Activated CD4-positive, alpha-beta T cell treated with anti-CD3 and anti-CD28 coated beads for 4 hours (primary cell): ENCODE data around the gene RETN.

Source experiments
- DNase-seq, 2 donors: peaks; one replicate each; pipeline ENCODE4 v3.0.0-alpha.2; 2020

The RETN gene

DNA sequence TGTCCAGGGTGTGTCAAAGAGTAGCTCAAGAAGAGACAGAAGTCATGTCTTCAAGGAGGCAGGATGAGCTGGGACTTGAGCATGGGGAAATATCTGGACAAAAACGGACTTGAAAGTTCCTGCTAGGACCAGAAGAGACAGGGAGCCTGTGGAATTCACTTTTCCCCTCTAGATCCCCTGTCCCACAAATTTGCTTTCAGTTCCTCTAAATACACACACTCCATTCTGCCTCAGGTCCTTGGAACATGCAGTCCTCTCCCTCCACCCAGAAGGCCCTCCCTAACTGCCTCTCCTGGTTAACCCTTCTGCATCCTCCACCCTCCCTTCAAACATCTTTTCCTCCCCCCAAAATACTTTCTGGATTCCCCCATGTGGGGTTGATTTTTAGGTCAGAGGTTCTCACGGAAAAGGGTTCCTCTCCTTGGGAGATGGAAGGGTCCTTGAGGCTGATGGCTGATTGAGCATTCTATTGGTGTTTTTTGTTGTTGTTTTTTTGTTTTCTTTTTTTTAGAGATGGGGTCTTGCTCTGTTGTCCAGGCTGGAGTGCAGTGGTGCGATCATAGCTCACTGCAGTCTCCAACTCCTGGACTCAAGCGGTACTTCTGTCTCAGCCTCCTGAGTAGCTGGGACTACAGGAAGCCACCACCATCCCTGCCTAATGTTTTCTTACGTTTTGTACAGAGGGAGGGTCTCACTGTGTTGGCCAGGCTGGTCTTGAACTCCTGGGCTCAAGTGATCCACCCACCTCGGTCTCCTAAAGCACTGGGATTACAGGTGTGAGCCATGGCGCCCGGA lies 6.9 kb upstream of the RETN start:
- no peak for DNase-seq

DNA sequence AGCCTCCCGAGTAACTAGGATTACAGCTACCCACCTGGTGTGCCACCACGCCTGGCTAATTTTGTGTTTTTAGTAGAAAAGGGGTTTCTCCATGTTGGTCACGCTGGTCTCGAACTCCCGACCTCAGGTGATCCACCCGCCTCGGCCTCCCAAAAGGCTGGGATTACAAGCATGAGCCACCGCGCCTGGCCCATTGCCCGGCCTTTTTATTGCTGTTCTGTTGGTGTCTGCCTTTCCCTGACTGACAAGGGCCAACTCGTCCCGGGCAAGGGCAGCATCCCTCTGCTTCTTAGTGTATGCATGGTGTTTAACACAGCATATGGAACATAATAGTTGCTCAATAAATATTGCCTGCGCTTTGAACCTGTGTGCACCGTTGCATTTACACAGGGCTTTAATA lies 6.2 kb upstream of the RETN start:
- no peak for DNase-seq

DNA sequence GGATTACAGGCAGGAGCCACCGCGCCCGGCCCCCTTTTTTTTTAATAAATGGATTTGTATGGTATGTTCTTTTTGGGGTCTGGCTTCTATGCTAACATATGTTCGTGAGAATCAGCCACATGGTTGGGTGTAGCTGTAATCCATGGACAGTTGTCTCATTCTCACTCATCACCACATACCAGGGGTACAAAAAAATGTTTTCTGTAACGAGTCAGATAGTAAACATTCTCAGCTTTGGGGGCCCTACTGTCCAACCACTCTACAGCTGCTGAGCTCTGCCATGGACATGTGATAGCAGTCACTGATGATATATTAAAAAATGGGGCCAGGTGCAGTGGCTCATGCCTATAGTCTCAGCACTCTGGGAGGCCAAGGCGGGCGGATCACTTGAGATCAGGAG lies 5.1 kb upstream of the RETN start:
- DNase-seq: no peak

DNA sequence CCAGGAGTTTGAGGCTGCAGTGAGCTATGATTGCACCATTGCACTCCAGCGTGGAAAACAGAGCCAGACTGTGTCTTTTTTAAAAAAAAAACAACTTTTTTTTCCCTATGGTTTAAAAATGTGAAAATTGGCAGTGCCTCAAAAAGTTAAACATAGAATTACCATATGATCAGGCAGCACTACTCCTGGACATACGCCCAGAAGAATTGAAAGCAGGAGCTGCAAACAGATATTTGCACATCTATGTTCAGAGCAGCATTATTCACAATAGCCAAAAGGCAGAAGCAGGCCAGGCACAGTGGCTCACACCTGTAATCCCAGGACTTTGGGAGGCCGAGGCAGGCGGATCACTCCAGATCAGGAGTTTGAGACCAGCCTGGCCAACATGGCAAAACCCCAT lies 3.8 kb upstream of the RETN start:
- no peak for DNase-seq

DNA sequence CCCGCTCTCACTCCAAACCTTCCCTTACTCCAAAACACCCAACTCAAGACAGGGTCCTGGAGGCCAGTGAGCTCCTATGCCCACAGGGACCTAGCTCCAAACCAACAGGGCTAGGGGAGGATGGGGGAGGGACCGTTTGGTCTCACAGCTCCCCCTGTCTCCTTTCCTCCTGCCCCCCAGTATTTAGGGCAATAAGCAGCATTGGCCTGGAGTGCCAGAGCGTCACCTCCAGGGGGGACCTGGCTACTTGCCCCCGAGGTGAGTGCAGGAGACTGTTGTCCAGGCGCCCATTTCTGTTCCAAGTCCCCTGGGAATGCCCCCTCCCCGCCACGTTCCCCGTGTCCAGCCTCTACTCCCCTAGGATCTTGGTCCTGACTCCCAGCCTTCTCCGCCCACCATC lies 792 bp downstream of the RETN start:
- DNase-seq: no peak

DNA sequence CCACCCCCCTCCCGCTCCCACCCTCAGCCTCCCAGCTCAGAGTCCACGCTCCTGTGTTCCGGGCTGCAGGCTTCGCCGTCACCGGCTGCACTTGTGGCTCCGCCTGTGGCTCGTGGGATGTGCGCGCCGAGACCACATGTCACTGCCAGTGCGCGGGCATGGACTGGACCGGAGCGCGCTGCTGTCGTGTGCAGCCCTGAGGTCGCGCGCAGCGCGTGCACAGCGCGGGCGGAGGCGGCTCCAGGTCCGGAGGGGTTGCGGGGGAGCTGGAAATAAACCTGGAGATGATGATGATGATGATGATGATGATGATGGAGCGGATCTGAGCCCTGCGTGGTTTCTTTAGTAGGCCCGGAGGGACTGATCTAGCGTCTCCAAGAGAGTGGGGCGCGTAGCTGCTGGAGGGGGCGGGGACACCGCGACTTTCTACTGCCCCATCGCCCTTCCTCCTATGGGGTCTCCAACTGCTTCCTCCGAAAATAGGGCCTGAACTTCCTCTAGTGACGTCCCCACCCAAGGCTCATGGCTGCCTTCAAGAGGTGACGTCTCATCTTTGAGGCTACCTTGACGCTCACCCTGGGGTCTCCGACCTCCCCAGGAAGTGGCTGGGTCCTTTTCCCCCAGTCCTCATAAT lies 1.4 kb downstream of the RETN start:
- no peak for DNase-seq

DNA sequence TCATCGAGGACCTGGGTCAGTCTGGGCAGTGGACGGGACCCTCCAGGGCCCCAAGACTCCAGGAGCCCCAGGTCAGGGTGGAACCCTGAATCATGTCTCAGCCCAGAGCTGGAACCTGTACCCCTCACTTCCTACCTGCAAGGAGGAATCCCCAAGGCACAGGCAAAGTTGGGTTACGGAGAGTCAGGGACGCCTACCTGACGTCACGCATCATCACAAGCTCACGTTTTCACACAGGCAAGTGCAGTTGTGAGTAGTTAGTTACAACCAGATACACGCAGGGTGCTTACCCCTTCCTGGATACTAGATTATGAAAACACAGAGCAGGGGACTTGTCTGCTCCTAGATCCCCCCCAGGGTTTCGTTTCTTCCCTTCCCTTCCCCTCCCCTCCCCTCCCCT lies 1.9 kb downstream of the RETN start:
- DNase-seq: no peak

DNA sequence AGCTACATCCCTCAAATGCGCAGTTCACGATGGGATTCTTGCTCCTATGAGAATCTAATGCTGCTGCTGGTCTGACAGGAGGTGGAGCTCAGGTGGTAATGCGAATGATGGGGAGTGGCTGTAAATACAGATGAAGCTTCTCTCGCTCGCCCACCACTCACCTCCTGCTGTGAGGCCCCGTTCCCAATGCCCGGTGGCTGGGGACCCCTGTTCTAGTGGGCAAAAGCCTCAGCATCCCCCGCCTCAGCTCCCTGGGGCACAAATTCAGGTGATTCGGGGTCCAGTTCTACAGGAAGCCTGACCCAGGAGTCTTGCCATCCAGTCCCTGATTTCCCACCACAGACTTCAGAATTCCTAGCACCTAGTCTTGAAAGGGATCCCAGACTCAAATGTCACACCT lies 3.7 kb downstream of the RETN start:
- DNase-seq: no peak

DNA sequence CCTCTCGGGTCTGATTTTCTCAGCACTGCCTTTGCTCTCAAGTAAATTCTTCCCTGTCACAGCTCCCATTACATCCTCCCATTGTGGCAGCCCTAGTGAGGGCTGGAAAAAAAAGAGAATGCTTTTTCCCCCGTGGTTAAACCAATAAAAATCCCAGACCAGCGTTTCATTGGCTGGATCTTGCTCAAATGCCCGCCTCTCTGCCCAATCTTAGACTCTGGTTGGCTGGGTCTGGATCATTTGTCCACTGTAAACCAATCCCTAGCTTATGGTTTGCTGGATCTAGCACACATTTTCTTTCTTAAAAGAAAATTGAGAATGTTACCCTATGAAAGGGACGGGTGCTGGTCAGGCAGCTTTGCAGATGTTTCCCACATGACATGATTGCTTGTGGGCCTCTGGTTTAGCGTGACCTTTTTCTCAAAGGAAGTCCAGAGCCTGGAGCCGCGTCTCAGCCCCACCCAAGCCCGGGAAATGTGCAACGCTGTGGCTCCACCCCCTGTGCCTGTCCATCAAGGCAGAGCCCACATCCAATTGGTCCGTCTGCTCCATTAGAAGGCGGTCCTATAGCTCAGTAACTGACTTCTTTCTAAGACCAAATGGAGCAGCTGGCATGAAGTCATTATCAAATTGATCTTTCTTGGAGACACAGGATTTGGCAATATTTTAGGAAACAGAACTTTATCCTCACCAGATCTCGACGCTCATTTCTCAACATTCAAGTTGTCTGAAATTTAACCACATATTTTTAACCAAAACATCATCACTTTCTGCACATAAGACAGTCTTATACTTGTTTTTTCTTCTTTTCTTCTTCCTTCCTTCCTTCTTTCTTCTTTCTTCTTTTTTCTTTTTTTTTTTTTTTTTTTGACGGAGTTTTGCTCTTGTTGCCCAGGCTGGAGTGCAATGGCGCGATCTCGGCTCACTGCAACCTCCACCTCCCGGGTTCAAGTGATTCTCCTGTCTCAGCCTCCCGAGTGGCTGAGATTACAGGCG lies 5.5 kb downstream of the RETN start:
- DNase-seq: no peak

DNA sequence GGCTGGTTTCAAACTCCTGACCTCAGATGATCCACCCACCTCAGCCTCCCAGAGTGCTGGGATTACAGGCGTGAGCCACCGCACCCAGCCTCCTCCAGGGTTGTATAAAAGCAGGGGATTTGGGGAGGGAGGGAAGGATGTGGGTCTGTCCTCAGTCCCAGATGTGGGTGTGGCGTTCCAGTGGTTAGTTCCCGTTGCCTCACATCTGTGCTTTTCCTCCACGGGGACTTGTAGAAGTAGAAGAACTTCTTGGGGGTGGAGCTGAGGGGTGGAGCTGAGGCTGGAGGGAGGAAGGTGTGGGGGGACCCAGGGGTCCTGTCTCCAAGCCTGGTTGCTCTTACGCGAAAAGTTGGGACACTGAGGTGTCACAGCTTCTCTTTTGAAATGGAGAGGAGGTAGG lies 7.5 kb downstream of the RETN start:
- no peak for DNase-seq

DNA sequence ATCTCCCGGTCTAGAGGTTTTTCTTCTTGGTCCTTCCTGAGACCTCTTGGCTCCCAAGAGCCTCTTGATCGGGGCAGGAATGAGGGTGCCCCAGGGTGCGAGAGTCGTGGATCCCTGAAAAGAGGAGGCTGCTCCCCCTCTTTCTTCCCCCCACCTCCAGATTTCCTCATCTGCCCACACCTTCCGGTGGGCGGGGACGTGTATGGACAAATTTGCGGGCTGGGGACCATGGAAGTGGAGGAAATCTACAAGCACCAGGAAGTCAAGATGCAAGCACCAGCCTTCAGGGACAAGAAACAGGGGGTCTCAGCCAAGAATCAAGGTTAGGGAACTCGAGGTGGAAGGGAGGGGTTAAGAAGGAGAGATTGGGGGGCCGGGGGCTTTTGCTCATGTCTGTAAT lies 8.0 kb downstream of the RETN start, which contains the start of gene MCEMP1:
TSS of gene MCEMP1 (plus strand) at position 237 of the 400 bp plus-strand sequence. CDS start at position 268, 31 bp downstream.
- DNase-seq: no peak

DNA sequence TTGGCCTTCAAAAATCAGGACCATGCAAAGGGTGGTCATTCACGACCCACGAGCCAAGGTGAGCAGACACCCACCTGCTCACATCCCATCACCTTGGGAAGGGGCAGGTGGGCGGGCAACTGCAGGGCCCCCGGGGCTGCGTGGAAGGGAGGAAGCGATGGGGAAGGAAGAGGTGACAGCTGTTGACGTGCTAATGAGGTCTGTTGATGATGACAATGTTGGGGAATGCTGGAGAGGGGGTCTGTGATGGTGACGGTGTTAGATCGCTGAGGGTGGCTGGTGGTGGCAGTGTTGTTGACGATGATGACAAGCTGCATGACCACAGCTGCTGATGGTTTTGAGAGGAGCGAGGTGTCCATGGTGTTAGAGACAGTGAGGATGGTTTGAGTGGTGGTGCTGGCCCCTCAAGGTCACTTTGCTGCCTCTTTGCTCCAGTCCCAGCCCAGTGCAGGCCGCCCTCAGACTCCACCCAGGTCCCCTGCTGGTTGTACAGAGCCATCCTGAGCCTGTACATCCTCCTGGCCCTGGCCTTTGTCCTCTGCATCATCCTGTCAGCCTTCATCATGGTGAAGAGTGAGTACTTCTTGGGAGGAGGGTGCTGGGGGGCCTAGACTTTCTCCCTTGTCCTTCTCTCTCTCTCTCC lies 8.9 kb downstream of the RETN start:
- DNase-seq: no peak

DNA sequence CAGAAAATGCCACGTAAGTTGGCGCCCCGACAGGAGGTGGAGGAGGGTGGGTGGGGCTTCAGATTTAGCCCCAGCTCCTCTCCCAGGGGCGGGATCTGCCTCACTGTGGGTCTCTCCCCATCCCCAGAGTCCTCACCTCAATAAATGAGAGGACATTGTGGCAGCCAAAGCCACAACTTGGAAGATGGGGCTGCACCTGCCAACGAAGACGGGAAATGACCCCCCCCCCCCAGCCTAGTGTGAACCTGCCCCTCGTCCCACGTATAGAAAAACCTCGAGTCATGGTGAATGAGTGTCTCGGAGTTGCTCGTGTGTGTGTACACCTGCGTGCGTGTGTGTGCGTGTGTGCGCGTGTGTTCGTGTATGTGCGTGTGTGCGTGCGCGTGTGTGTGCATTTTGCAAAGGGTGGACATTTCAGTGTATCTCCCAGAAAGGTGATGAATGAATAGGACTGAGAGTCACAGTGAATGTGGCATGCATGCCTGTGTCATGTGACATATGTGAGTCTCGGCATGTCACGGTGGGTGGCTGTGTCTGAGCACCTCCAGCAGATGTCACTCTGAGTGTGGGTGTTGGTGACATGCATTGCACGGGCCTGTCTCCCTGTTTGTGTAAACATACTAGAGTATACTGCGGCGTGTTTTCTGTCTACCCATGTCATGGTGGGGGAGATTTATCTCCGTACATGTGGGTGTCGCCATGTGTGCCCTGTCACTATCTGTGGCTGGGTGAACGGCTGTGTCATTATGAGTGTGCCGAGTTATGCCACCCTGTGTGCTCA lies 10.3 kb downstream of the RETN start:
- DNase-seq: peak; percentile 66 to 79

DNA sequence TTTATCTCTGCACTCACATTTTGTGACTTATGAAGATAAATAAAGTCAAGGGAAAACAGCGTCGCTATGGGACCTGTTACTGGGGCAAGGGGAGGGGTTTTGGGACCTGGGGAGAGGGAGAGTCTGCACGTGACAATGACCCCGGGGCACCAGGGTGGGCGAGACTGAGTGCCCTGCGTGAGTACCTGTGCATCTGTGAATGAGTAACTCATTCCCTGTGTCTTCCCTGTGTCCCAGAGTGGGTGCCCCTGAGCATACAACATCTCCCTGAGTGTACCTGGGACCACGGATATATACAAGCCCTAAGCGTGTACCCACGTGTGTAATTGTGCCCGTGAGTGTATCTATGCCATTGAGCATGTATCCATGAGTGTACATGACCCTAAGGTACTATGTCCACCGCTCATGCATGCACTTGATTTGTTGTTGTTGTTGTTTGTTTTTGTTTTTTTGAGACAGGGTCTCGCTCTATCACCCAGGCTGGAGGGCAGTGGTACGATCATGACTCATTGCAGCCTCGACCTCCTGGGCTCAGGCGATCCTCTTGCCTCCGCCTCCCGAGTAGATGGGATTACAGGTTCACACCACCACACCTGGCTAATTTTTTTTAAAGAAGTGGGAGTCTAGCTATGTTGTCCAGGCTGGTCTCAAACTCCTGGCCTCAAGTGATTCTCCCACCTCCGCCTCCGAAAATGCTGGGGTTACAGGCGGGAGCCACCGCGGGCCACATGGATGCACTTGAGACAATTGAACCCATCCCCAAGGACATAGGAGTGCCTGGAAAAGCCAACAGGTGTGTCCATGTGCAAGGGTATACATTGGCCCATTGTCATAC lies 11.1 kb downstream of the RETN start:
- no peak for DNase-seq

DNA sequence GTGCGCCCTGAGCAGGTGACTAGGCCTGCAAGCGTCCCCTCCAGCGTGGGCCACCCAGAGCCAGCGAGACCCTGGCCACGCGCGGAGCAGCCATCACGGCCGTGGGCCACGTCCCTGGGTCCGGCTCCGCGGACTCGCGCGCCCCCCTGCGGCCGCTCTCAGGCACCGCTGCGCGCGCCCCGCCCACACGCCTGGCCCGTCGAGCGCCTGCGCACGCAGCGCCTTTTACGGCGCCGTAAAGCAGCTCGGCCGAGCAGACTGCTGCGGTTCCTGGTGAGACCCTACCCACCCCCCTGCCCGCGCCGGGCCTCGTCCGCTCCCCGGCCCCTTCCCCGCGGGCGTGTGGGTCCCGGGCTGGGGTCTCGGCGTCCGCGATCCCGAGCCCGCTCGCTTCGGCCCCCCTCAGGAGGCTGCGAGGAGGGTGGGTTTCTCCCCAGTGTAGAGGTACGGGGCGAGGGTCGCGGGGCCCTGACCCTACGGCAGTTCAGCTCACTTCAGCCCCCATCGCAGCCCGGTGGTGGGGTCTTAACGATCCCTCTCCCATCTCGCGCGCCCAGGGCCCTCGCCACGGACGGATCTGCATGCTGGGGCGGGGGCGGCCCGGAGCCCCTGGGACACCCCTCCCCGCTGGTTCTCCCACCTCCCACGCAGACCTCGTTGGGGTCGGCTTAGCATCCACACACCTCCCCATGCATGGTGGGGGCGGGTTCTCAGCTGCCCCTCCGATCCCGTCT lies 11.9 kb downstream of the RETN start, which contains the start of gene TRAPPC5:
TSS of gene TRAPPC5 (plus strand) at position 228 of the 734 bp plus-strand sequence. CDS start 1,421 bp downstream, outside the sequence.
- peak; percentile 84 to 88 for DNase-seq

DNA sequence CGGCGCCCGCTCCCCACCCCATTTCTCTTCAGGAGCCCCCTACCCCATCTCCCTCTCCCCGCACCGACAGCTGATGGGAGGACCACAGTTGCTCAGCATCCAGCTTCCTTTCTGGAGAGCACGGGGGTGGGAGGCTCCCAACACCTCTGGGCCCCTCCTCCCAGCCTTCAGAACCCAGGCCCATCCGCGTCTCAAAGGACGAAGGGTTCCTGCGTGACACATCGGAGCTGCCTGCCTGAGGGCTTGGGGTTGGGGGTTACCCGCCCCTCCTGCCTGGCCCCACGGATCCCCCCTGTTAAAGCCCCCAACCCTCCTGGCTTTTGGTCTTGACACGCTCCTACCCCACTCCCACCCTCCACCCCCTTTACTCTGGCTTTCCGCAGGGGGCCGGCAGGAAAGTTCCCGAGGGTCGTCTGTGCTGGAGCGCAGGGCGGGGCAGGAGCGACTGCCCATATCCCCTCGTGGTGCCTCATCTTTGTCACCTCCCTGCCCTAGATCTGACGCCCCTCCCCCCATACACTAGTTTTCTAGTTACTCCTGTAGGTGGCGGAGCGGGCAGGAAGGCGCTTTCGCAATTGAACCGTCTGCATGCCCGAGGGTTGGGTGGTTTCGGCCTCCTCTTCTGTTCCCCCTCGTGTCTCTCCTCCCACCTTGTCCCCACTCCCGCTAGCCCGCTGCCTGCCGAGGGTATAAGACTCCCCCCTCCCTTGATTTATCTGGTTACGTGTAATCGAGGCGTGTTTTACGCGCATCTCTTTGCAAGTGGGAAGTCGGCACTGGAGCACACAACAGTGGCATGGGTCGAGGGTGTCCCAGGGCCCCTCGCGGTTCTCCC lies 12.7 kb downstream of the RETN start:
- peak; percentile 90 for DNase-seq

DNA sequence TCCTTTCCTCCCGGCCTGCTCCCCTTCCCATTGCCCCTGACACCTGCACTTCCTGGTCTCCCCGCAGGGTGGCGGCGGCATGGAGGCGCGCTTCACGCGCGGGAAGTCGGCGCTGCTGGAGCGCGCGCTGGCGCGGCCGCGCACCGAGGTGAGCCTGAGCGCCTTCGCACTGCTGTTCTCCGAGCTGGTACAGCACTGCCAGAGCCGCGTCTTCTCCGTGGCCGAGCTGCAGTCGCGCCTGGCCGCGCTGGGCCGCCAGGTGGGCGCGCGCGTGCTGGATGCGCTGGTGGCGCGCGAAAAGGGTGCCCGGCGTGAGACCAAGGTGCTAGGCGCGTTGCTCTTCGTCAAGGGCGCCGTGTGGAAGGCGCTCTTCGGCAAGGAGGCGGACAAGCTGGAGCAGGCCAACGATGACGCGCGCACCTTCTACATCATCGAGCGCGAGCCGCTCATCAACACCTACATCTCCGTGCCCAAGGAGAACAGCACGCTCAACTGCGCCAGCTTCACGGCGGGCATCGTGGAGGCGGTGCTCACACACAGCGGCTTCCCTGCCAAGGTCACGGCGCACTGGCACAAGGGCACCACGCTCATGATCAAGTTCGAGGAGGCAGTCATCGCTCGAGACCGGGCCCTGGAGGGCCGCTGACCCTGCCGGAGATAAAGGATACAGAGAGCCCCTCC lies 13.5 kb downstream of the RETN start:
- DNase-seq: no peak
